H1 (cell line): Measurements from ENCODE around the gene CD164. TPM values are rescaled to one million over a fixed set of nuclear protein-coding genes. Genes with fewer than 3 reads are reported as not detected.

Source experiments
- CTCF ChIA-PET: fragments of 300-600 bp; sonication (Branson Sonifier 250); formaldehyde crosslinking; loops from one replicate; lab custom pipeline; 2021; ENCODE audit not compliant: partially characterized antibody; lab: Charles Lee
- POLR2A ChIA-PET: fragments of 300-600 bp; sonication (Branson Sonifier 250); formaldehyde crosslinking; loops from one replicate; lab custom pipeline; 2021; ENCODE audit warnings: inconsistent platforms; ENCODE audit not compliant: partially characterized antibody; lab: Charles Lee
- DNase-seq, 2 experiments: peaks; one replicate each; pipeline versions ENCODE4 v3.0.0 to v3.0.0-alpha.2; 2010 to 2022; ENCODE audit warnings: low spot score in 2 of 2, low read depth in 1 of 2, mixed read lengths in 1 of 2
- FAIRE-seq: peaks from 2 replicates; lab custom pipeline; 2011; peaks lifted over from hg19 to GRCh38; lab: Jason Lieb, UNC
- H2AFZ ChIP-seq: 2 replicates; pipeline ENCODE4 v1.8.1; 2012; ENCODE audit warnings: low read length, inconsistent platforms
- H2AK5ac ChIP-seq: 2 replicates; pipeline ENCODE4 v1.6.1; 2013; ENCODE audit warnings: low read depth, low read length
- H2BK120ac ChIP-seq: replicated peaks from 2 replicates; pipeline ENCODE3; 2013; ENCODE audit warnings: low read depth, low read length, inconsistent platforms
- H2BK12ac ChIP-seq: 2 replicates; pipeline ENCODE4 v1.6.1; 2013; ENCODE audit warnings: low read depth, low read length
- H2BK15ac ChIP-seq: 2 replicates; pipeline ENCODE4 v1.6.1; 2013; ENCODE audit warnings: low read length
- H2BK20ac ChIP-seq: 2 replicates; pipeline ENCODE4 v1.6.1; 2013; ENCODE audit warnings: low read length
- H2BK5ac ChIP-seq: 2 replicates; pipeline ENCODE4 v1.6.1; 2013; ENCODE audit warnings: low read depth, low read length
- H3K14ac ChIP-seq: 2 replicates; pipeline ENCODE4 v1.6.1; 2013; ENCODE audit warnings: inconsistent platforms; ENCODE audit not compliant: insufficient read length
- H3K18ac ChIP-seq: 2 replicates; pipeline ENCODE4 v1.6.1; 2013; ENCODE audit warnings: low read length; ENCODE audit errors: extremely low read depth
- H3K23ac ChIP-seq: 2 replicates; pipeline ENCODE4 v1.6.1; 2013; ENCODE audit warnings: inconsistent platforms; ENCODE audit not compliant: insufficient read length
- H3K23me2 ChIP-seq: 2 replicates; pipeline ENCODE4 v1.6.1; 2013; ENCODE audit warnings: low read depth, low read length
- H3K27ac ChIP-seq: 2 replicates; pipeline ENCODE4 v1.6.1; 2011; ENCODE audit warnings: low read depth, low read length, inconsistent platforms
- H3K27me3 ChIP-seq, 4 experiments: replicated peaks in 1 of 4; 1 replicate in 1 of 4; 2 replicates in 3 of 4; pipeline versions ENCODE4 v1.6.1 to v1.8.1; 2011 to 2013; ENCODE audit warnings: low read length in 3 of 4, mild to moderate bottlenecking in 3 of 4, inconsistent platforms in 2 of 4, mixed read lengths in 2 of 4, moderate library complexity in 1 of 4; ENCODE audit not compliant: control insufficient read depth in 3 of 4, insufficient read depth in 3 of 4; ENCODE audit errors: extremely low read depth in 1 of 4
- H3K36me3 ChIP-seq, 4 experiments: 2 replicates each; pipeline versions ENCODE4 v1.6.1 to v1.8.1; 2011 to 2013; ENCODE audit warnings: mild to moderate bottlenecking in 4 of 4, low read length in 3 of 4, moderate library complexity in 2 of 4, control low read depth in 1 of 4, inconsistent platforms in 1 of 4; ENCODE audit not compliant: insufficient read depth in 4 of 4, control insufficient read depth in 2 of 4
- H3K4ac ChIP-seq: replicated peaks from 2 replicates; pipeline ENCODE3; 2013; ENCODE audit warnings: low read length, low read depth, mixed read lengths, inconsistent platforms; ENCODE audit not compliant: insufficient read length
- H3K4me1 ChIP-seq, 4 experiments: replicated peaks in 1 of 4; 1 replicate in 1 of 4; 2 replicates in 3 of 4; pipeline versions ENCODE4 v1.6.1 to v1.8.1; 2011 to 2013; ENCODE audit warnings: low read length in 3 of 4, inconsistent platforms in 2 of 4, mixed read lengths in 1 of 4; ENCODE audit not compliant: insufficient read depth in 4 of 4, control insufficient read depth in 3 of 4
- H3K4me2 ChIP-seq, 2 experiments: 2 replicates each; pipeline versions ENCODE4 v1.6.1 to v1.8.1; 2011 to 2013; ENCODE audit warnings: low read depth in 2 of 2, low read length in 2 of 2, control low read depth in 1 of 2, inconsistent platforms in 1 of 2, mild to moderate bottlenecking in 1 of 2; ENCODE audit not compliant: insufficient read depth in 1 of 2
- H3K4me3 ChIP-seq, 4 experiments: fragments of 200-600, 300-600 bp in 1 of 4; sonication (generic), shearing (Covaris generic), sonication (Bioruptor Twin) in 1 of 4; 2 replicates each; pipeline versions ENCODE4 v1.5.1 to v1.8.1; 2011 to 2016; ENCODE audit warnings: low read length in 4 of 4, low read depth in 3 of 4, control low read depth in 2 of 4, inconsistent platforms in 2 of 4, mild to moderate bottlenecking in 2 of 4, mixed read lengths in 1 of 4, moderate library complexity in 1 of 4; ENCODE audit not compliant: insufficient read depth in 2 of 4; ENCODE audit errors: extremely low read depth in 1 of 4
- H3K56ac ChIP-seq: replicated peaks from 2 replicates; pipeline ENCODE3; 2013; ENCODE audit warnings: low read depth, mild to moderate bottlenecking, mixed read lengths, low read length, inconsistent platforms; ENCODE audit not compliant: insufficient read length
- H3K79me1 ChIP-seq: 2 replicates; pipeline ENCODE4 v1.6.1; 2013; ENCODE audit warnings: low read depth, low read length, control low read depth
- H3K79me2 ChIP-seq, 2 experiments: 2 replicates each; pipeline versions ENCODE4 v1.6.1 to v1.8.1; 2012 to 2013; ENCODE audit warnings: low read length in 2 of 2, mild to moderate bottlenecking in 2 of 2, inconsistent platforms in 1 of 2; ENCODE audit not compliant: insufficient read depth in 2 of 2, control insufficient read depth in 1 of 2
- H3K9ac ChIP-seq, 4 experiments: replicated peaks in 1 of 4; 1 replicate in 1 of 4; 2 replicates in 3 of 4; pipeline versions ENCODE4 v1.6.1 to v1.8.1; 2011 to 2013; ENCODE audit warnings: low read depth in 3 of 4, low read length in 3 of 4, control low read depth in 2 of 4, mild to moderate bottlenecking in 2 of 4, moderate library complexity in 2 of 4, inconsistent platforms in 1 of 4; ENCODE audit errors: extremely low read depth in 1 of 4
- H3K9me3 ChIP-seq, 2 experiments: 2 replicates each; pipeline versions ENCODE4 v1.6.1 to v1.8.1; 2012 to 2013; ENCODE audit warnings: mild to moderate bottlenecking in 2 of 2, moderate library complexity in 2 of 2, control low read depth in 1 of 2, inconsistent platforms in 1 of 2, low read depth in 1 of 2, low read length in 1 of 2, mixed read lengths in 1 of 2; ENCODE audit not compliant: insufficient read depth in 2 of 2
- H4K20me1 ChIP-seq, 2 experiments: replicated peaks in 1 of 2; 2 replicates each; pipeline versions ENCODE3 to v1.8.1; 2011 to 2013; ENCODE audit warnings: inconsistent platforms in 2 of 2, low read length in 2 of 2, mild to moderate bottlenecking in 1 of 2; ENCODE audit not compliant: insufficient read depth in 2 of 2, control insufficient read depth in 1 of 2
- H4K5ac ChIP-seq: 2 replicates; pipeline ENCODE4 v1.6.1; 2013; ENCODE audit warnings: low read length, low read depth, mixed read lengths, inconsistent platforms; ENCODE audit not compliant: insufficient read length
- H4K8ac ChIP-seq: 2 replicates; pipeline ENCODE4 v1.8.0; 2013; ENCODE audit warnings: mild to moderate bottlenecking, moderate library complexity, low read length, inconsistent platforms; ENCODE audit not compliant: insufficient read depth; ENCODE audit errors: extremely low read depth
- H4K91ac ChIP-seq: replicated peaks from 2 replicates; pipeline ENCODE3; 2013; ENCODE audit warnings: low read length, mixed read lengths, inconsistent platforms; ENCODE audit not compliant: insufficient read length
- ATF3 ChIP-seq: IDR thresholded peaks from 2 replicates; pipeline ENCODE4 v1.6.1; 2011; ENCODE audit warnings: low read depth, mild to moderate bottlenecking, low read length; ENCODE audit not compliant: insufficient read depth
- CEBPB ChIP-seq: IDR thresholded peaks from 2 replicates; pipeline ENCODE4 v1.6.1; 2012; ENCODE audit warnings: low read depth, low read length
- CHD2 ChIP-seq: IDR thresholded peaks from 2 replicates; pipeline ENCODE4 v1.6.1; 2012; ENCODE audit warnings: low read length, improper control_type of control experiment
- EZH2 ChIP-seq: fragments of 200-600 bp; sonication (generic); IDR thresholded peaks from 2 replicates; pipeline ENCODE4 v1.7.1; 2012; ENCODE audit warnings: low read depth, mild to moderate bottlenecking, moderate library complexity, low read length, inconsistent platforms; ENCODE audit not compliant: severe bottlenecking
- GABPA ChIP-seq: IDR thresholded peaks from 2 replicates; pipeline ENCODE4 v1.6.1; 2011; ENCODE audit warnings: mild to moderate bottlenecking, low read length, moderate library complexity, borderline replicate concordance; ENCODE audit not compliant: insufficient read depth
- GTF2F1 ChIP-seq: IDR thresholded peaks from 2 replicates; pipeline ENCODE4 v1.6.1; 2012; ENCODE audit warnings: low read depth, low read length, improper control_type of control experiment, borderline replicate concordance
- HDAC2 ChIP-seq, 2 experiments: fragments of 300-600 bp in 1 of 2; sonication (generic) in 1 of 2; IDR thresholded peaks; 2 replicates each; pipeline ENCODE4 v1.6.1; 2011 to 2012; ENCODE audit warnings: low read depth in 2 of 2, low read length in 2 of 2, mild to moderate bottlenecking in 2 of 2, moderate library complexity in 2 of 2, borderline replicate concordance in 1 of 2, inconsistent platforms in 1 of 2
- KDM4A ChIP-seq: IDR thresholded peaks from one replicate; pipeline ENCODE4 v1.7.1; 2012; ENCODE audit warnings: low read depth, mild to moderate bottlenecking, moderate library complexity, low read length, inconsistent platforms; ENCODE audit not compliant: severe bottlenecking
- NANOG ChIP-seq: IDR thresholded peaks from 2 replicates; pipeline ENCODE4 v1.6.1; 2011; ENCODE audit warnings: low read length, low read depth, mild to moderate bottlenecking, inconsistent platforms; ENCODE audit not compliant: insufficient read depth, poor library complexity, severe bottlenecking
- RBBP5 ChIP-seq: IDR thresholded peaks from 2 replicates; pipeline ENCODE4 v1.7.1; 2012; ENCODE audit warnings: low read depth, mild to moderate bottlenecking, inconsistent platforms, low read length, moderate library complexity, borderline replicate concordance
- TBP ChIP-seq: IDR thresholded peaks from 2 replicates; pipeline ENCODE4 v1.6.1; 2011; ENCODE audit warnings: low read depth, low read length, improper control_type of control experiment
- USF2 ChIP-seq: IDR thresholded peaks from 2 replicates; pipeline ENCODE4 v1.6.1; 2011; ENCODE audit warnings: low read length, improper control_type of control experiment
- WGBS, 2 experiments: shearing (Covaris generic) in 1 of 2; methylation state at CpG; one replicate each; pipeline versions ENCODE4 v1.1.6 to v1.1.7; 2013 to 2015; ENCODE audit warnings: low lambda C conversion rate in 2 of 2, mixed read lengths in 2 of 2, inconsistent platforms in 1 of 2, low coverage in 1 of 2, missing lambda C conversion rate in 1 of 2; ENCODE audit not compliant: insufficient replicate concordance in 2 of 2, insufficient coverage in 1 of 2, insufficient read length in 1 of 2; ENCODE audit errors: extremely low coverage in 1 of 2, missing lambda C conversion rate in 1 of 2; 5-methylcytosine and 5-hydroxymethylcytosine counted together
- polyA plus RNA-seq, 7 experiments: library from polyadenylated mRNA; depleted of rRNA in 3 of 7; stranded (reverse) in 5 of 7; unstranded in 2 of 7; fragments of >200 nt in 5 of 7; fragments of 200-250 nt in 2 of 7; gene quantifications; 1 replicate in 5 of 7; 2 replicates in 1 of 7; 4 replicates in 1 of 7; pipeline versions ENCODE4 v1.2.1 to v1.2.3, GENCODE V29; 2011 to 2013; ENCODE audit warnings: missing spikeins in 2 of 7, mixed read lengths in 2 of 7
- total RNA-seq: library from RNA; stranded (reverse); fragmentation: NEBNext Ultra II Directional; extraction: Animal tissue kit (Norgen Biotek cat#: 25700); gene quantifications from 2 replicates; pipeline ENCODE4 v1.2.1, GENCODE V29; 2021

Gene CD164
- total and polyA plus RNA-seq, 2 of the 8 experiments (the other 6 are each of a cell fraction or from before 2014, with no cell fraction given) = 69.3 to 94.3 TPM

- H3K79me2 ChIP-seq = no peaks in the 10 kb centered on the region
- no peak overlapping the region for H2AFZ ChIP-seq
- H4K5ac ChIP-seq = no peak overlapping the region
- H2BK120ac ChIP-seq = no peak overlapping the region
- H3K27ac ChIP-seq = no peak overlapping the region
- no peak overlapping the region for H3K4me2 ChIP-seq
- no peak overlapping the region for H3K56ac ChIP-seq
- H3K79me1 ChIP-seq = no peaks in the 10 kb centered on the region
- H2BK5ac ChIP-seq = no peak overlapping the region
- TF ChIP-seq USF2 (no peak), RBBP5 (no peak), KDM4A (no peak), CHD2 (no peak), ATF3 (no peak), CEBPB (no peak), TBP (no peak), GABPA (no peak), EZH2 (no peak), HDAC2 (IDR thresholded peaks at IDR 0.05; ENCODE audit: borderline replicate concordance in 1 of 2, low read depth in 2 of 2, low read length in 2 of 2) (no peak), NANOG (no peak), GTF2F1 (no peak)
- H2BK15ac ChIP-seq = no peak overlapping the region
- H3K9me3 ChIP-seq = no peaks in the 10 kb centered on the region
- no peak overlapping the region for H3K4ac ChIP-seq
- WGBS, 2 experiments = 91% methylated on average over 3 of the region's 3 CpGs; no CpG with 5 or more reads in 1 of the 2 experiments
- no peak overlapping the region for H3K9ac ChIP-seq
- no peak overlapping the region for H2BK12ac ChIP-seq
- H4K20me1 ChIP-seq = no peaks in the 10 kb centered on the region
- no peak overlapping the region for H2BK20ac ChIP-seq
- no peak overlapping the region for H3K23ac ChIP-seq
- no peak overlapping the region for H3K4me3 ChIP-seq
- H3K23me2 ChIP-seq = no peaks in the 10 kb centered on the region
- CTCF ChIA-PET = interaction anchor here (0.5 kb wide), 1 partner anchor 247 kb away, joined by 4 read pairs; no protein-coding TSS in a partner anchor
- H3K18ac ChIP-seq = no peak overlapping the region
- no peak overlapping the region for H4K8ac ChIP-seq
- FAIRE-seq (no peak), DNase-seq (no peak)
- POLR2A ChIA-PET = interaction anchor here (1.4 kb wide), 1 partner anchor 12 kb away, joined by 3 read pairs; the partner anchor contains the start of genes PPIL6 and SMPD2
- no peaks in the 10 kb centered on the region for H3K4me1 ChIP-seq
- no peak overlapping the region for H3K14ac ChIP-seq
- no peak overlapping the region for H4K91ac ChIP-seq
- no peak overlapping the region for H2AK5ac ChIP-seq
- H3K36me3 ChIP-seq = no peaks in the 10 kb centered on the region
- no peaks in the 10 kb centered on the region for H3K27me3 ChIP-seq
These were observed 47.2 kb upstream of the CD164 start for GRCh38 chr6:109429496-109429895.
